ENCODE results near the gene REELD1. TPM values are rescaled to one million over a fixed set of nuclear protein-coding genes. Genes with fewer than 3 reads are reported as not detected.

REELD1 gene
- total and polyA plus RNA-seq, 4 donors, result 0.07 to 0.08 TPM; not detected in 2

DNA sequence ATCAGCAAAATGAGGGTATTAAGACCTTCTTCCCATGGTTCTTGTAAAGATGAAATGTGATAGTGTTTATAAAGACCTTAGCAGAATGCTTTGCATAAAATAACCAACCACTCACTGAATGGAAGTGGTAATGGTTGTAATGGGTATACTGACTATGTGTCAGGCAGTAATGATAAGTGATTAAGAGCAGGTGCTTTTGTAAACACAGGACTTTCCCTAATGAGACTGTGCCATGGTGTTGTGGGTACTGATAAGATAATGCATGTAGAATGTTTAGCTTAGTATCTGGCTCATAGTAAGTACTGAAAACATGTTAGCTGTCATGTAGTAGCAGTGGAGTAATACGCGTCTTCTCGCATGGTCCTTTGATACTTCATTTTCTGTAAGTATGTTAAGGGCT, 31.9 kb upstream of the REELD1 start:
- Histone ChIP-seq H3K36me3 (ENCODE audit: control insufficient read depth in 4 of 4, insufficient read depth in 3 of 4, low read depth in 1 of 4, low read length in 3 of 4) (peaks cover 0 to 16% (median 10%) of the 10 kb centered on the region in 4 donors), H3K9me3 (ENCODE audit: control insufficient read depth in 4 of 4, low read length in 3 of 4) (no peaks in the 10 kb centered on the region), H3K27ac (ENCODE audit: low read depth in 1 of 2, low read length in 2 of 2) (no peak overlapping the region), H3K9ac (ENCODE audit: low read depth in 1 of 2, low read length in 2 of 2) (no peak overlapping the region), H3K4me1 (ENCODE audit: control insufficient read depth in 4 of 4, insufficient read depth in 4 of 4, low read length in 3 of 4) (peaks cover 0 to 6% (median under 1%) of the 10 kb centered on the region in 4 donors), H3K4me3 (ENCODE audit: low read depth in 1 of 3, low read length in 3 of 3) (no peak overlapping the region), H3K27me3 (ENCODE audit: control insufficient read depth in 4 of 4, insufficient read depth in 4 of 4, low read length in 3 of 4) (no peaks in the 10 kb centered on the region)
- no peak for TF ChIP-seq TAF1 (conservative IDR thresholded peaks at IDR 0.05)
- TF ChIP-seq, protein P1, sequence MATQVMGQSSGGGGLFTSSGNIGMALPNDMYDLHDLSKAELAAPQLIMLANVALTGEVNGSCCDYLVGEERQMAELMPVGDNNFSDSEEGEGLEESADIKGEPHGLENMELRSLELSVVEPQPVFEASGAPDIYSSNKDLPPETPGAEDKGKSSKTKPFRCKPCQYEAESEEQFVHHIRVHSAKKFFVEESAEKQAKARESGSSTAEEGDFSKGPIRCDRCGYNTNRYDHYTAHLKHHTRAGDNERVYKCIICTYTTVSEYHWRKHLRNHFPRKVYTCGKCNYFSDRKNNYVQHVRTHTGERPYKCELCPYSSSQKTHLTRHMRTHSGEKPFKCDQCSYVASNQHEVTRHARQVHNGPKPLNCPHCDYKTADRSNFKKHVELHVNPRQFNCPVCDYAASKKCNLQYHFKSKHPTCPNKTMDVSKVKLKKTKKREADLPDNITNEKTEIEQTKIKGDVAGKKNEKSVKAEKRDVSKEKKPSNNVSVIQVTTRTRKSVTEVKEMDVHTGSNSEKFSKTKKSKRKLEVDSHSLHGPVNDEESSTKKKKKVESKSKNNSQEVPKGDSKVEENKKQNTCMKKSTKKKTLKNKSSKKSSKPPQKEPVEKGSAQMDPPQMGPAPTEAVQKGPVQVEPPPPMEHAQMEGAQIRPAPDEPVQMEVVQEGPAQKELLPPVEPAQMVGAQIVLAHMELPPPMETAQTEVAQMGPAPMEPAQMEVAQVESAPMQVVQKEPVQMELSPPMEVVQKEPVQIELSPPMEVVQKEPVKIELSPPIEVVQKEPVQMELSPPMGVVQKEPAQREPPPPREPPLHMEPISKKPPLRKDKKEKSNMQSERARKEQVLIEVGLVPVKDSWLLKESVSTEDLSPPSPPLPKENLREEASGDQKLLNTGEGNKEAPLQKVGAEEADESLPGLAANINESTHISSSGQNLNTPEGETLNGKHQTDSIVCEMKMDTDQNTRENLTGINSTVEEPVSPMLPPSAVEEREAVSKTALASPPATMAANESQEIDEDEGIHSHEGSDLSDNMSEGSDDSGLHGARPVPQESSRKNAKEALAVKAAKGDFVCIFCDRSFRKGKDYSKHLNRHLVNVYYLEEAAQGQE (IDR thresholded peaks at IDR 0.05), result no peak
- no peak for TF ChIP-seq EGR1 (IDR thresholded peaks at IDR 0.05; ENCODE audit: low read depth in 2 of 2)
- TF ChIP-seq, protein P2, sequence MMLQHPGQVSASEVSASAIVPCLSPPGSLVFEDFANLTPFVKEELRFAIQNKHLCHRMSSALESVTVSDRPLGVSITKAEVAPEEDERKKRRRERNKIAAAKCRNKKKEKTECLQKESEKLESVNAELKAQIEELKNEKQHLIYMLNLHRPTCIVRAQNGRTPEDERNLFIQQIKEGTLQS (IDR thresholded peaks at IDR 0.05), result no peak
- TF ChIP-seq HNF4A (conservative IDR thresholded peaks at IDR 0.05), result no peak
- no peak for TF ChIP-seq GABPA (IDR thresholded peaks at IDR 0.05 in 1 of 2, conservative IDR thresholded peaks at IDR 0.05 in 1 of 2)
- TF ChIP-seq, protein P3, sequence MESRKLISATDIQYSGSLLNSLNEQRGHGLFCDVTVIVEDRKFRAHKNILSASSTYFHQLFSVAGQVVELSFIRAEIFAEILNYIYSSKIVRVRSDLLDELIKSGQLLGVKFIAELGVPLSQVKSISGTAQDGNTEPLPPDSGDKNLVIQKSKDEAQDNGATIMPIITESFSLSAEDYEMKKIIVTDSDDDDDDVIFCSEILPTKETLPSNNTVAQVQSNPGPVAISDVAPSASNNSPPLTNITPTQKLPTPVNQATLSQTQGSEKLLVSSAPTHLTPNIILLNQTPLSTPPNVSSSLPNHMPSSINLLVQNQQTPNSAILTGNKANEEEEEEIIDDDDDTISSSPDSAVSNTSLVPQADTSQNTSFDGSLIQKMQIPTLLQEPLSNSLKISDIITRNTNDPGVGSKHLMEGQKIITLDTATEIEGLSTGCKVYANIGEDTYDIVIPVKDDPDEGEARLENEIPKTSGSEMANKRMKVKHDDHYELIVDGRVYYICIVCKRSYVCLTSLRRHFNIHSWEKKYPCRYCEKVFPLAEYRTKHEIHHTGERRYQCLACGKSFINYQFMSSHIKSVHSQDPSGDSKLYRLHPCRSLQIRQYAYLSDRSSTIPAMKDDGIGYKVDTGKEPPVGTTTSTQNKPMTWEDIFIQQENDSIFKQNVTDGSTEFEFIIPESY (IDR thresholded peaks at IDR 0.05), result no peak
- TF ChIP-seq FOXA1 (IDR thresholded peaks at IDR 0.05), result no peak
- TF ChIP-seq CTCF (IDR thresholded peaks at IDR 0.05; ENCODE audit: low read depth, low read length, missing input control), result no peak
- no peak for TF ChIP-seq FOXA2 (IDR thresholded peaks at IDR 0.05)
- TF ChIP-seq RXRA (IDR thresholded peaks at IDR 0.05), result no peak
- no peak for TF ChIP-seq JUND (IDR thresholded peaks at IDR 0.05)
- TF ChIP-seq MAX (IDR thresholded peaks at IDR 0.05), result no peak
- no peak for TF ChIP-seq HNF4G (IDR thresholded peaks at IDR 0.05)
- TF ChIP-seq RAD21 (IDR thresholded peaks at IDR 0.05), result no peak
- no peak for TF ChIP-seq YY1 (IDR thresholded peaks at IDR 0.05)
- no peak for TF ChIP-seq NR2F2 (IDR thresholded peaks at IDR 0.05)
- no peak for TF ChIP-seq SP1 (IDR thresholded peaks at IDR 0.05)
- 98% methylated on average over 3 of the region's 3 CpGs for WGBS
- DNase-seq (ENCODE audit: low spot score), result no peak

All from liver (tissue), 9 donors.